GM21786 (cell line): Measurements from ENCODE around the gene ABCB11.
"Not testable (repeated sequence)": the region's sequence is repeated elsewhere in the genome, so short reads cannot be mapped to it uniquely, and the experiment has no call there.

ENCODE experiments used
- ATAC-seq: cut with Tn5 transposase; IDR thresholded peaks from one replicate; pipeline ENCODE4 v1.9.1; 2021; ENCODE audit not compliant: unreplicated experiment

Gene ABCB11

GRCh38 chr2:168897449-168897848 is 133.7 kb downstream of the ABCB11 start:
- no peak for ATAC-seq

- no peak for ATAC-seq
These were observed 134.3 kb downstream of the ABCB11 start for GRCh38 chr2:168896783-168897182.

- ATAC-seq, result no peak
These were observed 135.4 kb downstream of the ABCB11 start for GRCh38 chr2:168895771-168896170.

- no peak for ATAC-seq
These were observed 136.4 kb downstream of the ABCB11 start for GRCh38 chr2:168894720-168895119.

GRCh38 chr2:168894101-168894500 is 137.0 kb downstream of the ABCB11 start:
- ATAC-seq, result no peak

- ATAC-seq, result no peak
These were observed 138.8 kb downstream of the ABCB11 start for GRCh38 chr2:168892327-168892726.

GRCh38 chr2:168890006-168890782 is 140.9 kb downstream of the ABCB11 start, which contains the start of gene SPC25:
Gene SPC25, minus strand, starts transcription at chr2:168890430. Its CDS starts 911 bp downstream, at chr2:168889519.
- ATAC-seq, result peak; percentile 100

GRCh38 chr2:168889635-168890005 is 141.5 kb downstream of the ABCB11 start:
- ATAC-seq, result no peak

- no peak for ATAC-seq
These were observed 146.1 kb downstream of the ABCB11 start for GRCh38 chr2:168884975-168885374.

GRCh38 chr2:168882163-168882562 is 149.0 kb downstream of the ABCB11 start:
- not testable (repeated sequence) for ATAC-seq

- no peak for ATAC-seq
These were observed 156.6 kb downstream of the ABCB11 start for GRCh38 chr2:168874368-168875054.

GRCh38 chr2:168870824-168871223 is 160.3 kb downstream of the ABCB11 start:
- ATAC-seq, result not testable (repeated sequence)
